Measurements from ENCODE around the gene IGSF11.
"Not testable (repeated sequence)": the region's sequence is repeated elsewhere in the genome, so short reads cannot be mapped to it uniquely, and the experiment has no call there.

IGSF11 gene

DNA sequence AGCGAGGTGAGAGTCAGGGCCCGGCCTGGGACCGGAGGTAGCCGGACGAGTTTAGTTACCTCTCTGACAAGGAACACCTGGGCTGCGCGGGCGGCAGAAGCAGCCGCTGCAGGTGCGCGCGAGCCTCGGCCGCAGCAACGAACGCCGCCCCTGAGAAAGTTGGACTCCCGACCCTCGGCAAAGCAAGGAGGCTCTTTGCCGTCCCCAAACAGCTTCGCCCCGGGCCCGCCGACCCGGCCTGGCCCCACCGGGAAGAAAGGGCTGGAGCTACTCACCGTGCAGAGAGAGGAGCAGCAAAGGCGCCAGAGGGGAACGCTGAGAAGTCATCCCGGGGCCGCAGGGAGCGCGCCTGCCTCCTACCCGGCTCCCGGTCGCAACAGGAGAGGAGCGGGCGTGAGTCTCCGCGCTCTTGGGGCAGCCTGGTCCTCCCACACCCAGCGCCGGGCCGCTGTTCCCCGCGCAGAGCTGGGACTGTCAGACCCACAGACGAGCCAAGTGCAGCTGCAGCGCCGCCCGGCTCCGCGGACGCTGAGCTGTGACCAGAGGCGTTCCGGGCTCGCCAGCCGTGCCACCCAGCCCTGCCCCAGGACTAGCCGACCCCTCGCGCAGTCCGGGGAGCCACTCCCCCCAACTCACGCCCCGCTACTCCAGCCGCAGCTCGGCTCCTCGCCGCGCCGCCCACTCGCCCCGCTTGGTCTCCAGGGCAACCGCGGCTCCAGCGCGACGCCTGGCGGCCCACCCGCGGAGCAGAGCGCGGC, at the start of gene IGSF11:
Gene IGSF11, minus strand, starts transcription at position 591 of the 758 bp plus-strand sequence. Its CDS starts 264 bp downstream, at position 327.
- peak; percentile 36 to 55 for DNase-seq

DNA sequence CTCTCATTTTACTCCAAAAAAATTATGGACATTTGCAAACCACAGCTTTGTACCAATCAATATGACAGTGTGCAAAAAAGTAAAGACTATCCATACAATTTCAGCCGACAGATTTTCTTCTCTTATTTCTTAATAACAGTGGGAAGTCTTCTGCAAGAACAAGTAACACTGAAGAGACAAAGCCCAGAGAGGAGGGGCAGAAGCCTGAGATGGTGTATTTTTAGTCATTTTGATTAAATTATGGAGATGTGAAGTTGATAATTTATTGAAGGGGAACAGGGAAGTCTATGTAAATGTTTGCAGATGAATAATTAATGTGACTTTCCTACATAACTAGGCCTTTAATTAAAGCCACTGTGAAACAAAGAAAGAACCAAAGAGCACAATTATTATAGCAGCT, 45.7 kb upstream of the IGSF11 start:
- no peak for DNase-seq

DNA sequence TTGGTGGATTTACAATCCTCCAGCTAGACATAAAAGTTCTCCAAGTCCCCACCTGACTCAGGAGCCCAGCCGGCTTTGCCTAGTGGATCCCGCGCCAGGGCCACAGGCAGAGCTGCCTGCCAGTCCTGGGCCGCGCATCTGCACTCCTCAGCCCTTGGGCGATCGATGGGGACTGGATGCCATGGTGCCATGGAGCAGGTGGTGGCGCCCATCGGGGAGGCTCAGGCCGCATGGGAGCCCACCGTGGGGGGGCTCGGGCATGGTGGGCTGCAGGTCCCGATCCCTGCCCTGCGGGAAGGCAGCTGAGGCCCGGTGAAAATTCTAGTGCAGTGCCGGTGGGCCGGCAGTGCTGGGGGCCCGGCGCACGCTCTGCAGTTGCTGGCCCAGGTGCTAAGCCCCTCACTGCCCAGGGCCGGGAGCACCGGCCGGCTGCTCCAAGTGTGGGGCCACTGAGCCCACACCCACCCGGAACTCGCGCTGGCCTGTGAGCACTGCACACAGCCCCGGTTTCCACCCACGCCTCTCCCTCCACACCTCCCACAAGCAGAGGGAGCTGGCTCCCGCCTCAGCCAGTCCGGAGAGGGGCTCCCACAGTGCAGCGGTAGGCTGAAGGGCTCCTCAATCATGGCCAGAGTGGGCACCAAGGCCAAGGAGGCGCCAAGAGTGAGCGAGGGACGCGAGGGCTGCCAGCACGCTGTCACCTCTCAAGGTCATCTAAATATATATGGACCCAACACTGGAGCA, 38.8 kb upstream of the IGSF11 start:
- no peak for DNase-seq

- not testable (repeated sequence) for DNase-seq
Observed at GRCh38 chr3:119072451-119072850, 37.8 kb upstream of the IGSF11 start.

DNA sequence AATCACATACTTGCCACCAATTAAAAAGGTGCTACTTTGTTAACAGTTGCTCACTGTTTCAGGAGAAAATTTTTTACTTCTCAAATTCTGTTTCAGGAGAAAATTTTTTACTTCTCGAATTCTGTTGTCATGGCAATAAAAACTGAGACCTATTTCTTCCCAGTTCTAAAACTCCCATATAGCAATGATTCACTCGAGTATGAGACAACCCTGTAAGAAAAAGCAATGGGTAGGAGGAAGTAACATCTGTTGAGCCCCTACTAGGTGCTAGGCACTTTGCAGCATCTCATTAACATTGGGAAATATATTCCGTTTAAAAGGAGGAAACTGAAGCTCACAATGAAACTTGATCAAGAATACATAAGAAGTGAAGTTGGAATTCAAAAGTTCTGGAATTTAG, 35.1 kb upstream of the IGSF11 start:
- DNase-seq: no peak

DNA sequence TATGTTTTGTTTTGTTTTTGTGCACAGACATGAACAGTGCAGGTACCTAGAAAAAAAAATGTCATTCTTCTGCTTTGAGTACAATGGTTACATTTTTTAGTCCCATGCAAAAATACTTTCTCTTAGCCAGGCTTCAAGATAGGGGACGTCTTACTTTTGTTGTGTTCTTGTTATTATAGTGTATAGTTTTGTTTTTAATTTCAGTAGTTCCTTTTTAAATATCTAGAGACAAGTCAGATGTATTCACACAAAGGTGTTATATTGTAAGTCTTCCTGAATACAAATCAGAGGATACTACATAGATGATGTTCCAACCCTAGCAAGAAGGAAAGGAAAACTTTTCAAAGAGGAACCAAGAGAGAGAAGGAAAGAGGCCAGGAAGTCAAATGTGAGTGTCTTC, 28.8 kb upstream of the IGSF11 start:
- DNase-seq: no peak

- no peak for DNase-seq
Observed at GRCh38 chr3:119062892-119063291, 28.2 kb upstream of the IGSF11 start.

DNA sequence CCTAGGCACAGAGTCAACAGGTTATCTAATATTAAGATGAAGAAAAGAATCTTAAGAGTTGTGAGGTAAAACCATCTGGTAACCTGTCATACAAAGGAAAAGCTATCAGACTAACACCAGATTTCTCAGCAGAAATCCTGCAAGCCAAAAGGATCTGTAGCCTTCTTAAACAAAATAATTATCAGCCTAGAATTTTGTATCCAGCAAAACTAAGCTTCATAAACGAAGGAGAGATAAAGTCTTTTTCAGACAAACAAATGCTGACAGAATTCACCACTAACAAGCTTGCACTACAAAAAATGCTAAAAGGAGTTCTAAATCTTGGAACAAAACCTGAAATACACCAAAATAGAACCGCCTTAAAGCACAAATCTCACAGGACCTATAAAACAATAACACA, 9.9 kb upstream of the IGSF11 start:
- DNase-seq: no peak

- no peak for DNase-seq
Observed at GRCh38 chr3:119042162-119042561, 7.5 kb upstream of the IGSF11 start.

GRCh38 chr3:119035014-119035346, 334 bp upstream of the IGSF11 start:
- DNase-seq: peak in 1 of 2 experiments; percentile 35

DNA sequence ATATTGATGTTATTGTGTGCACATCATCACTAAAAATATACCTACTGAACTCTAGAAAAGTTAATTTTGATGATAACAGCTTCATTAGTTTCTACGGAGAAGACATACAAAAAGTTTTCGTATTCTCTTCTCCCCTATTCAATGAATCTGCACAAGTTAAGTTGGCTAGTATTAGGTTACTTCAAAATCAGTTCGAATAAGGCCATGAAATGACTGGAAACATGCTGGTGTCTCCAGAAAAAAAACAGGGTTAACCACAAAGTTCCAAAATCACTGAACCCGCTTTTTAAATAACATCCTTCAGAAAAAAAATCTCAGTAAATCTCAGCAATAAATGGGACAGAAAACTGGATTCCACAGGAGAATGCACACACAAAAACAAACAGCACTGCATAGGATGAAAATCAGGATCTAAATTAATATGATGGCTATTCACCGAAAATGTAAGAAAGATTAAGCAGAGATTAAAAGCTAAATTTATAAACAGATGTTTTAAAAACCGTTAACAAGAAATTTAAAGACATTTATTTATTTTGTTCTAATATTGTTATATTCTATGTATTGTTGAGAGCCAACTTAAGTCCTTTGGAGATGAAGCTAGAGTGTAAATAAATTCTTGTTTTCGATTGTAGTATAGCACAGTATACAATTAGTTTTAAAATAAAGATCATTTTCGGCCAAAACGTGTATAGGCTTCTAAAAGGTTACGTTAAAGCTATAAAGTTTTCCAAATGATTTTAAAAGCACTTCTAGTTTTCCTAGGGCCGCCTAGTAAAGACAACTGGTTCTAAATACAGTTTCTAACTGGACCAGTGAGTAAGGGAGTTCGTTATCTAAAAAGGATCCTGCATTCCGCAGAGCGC, 1.0 kb downstream of the IGSF11 start:
- no peak for DNase-seq

- no peak for DNase-seq
Observed at GRCh38 chr3:119025171-119025795, 9.4 kb downstream of the IGSF11 start.

DNA sequence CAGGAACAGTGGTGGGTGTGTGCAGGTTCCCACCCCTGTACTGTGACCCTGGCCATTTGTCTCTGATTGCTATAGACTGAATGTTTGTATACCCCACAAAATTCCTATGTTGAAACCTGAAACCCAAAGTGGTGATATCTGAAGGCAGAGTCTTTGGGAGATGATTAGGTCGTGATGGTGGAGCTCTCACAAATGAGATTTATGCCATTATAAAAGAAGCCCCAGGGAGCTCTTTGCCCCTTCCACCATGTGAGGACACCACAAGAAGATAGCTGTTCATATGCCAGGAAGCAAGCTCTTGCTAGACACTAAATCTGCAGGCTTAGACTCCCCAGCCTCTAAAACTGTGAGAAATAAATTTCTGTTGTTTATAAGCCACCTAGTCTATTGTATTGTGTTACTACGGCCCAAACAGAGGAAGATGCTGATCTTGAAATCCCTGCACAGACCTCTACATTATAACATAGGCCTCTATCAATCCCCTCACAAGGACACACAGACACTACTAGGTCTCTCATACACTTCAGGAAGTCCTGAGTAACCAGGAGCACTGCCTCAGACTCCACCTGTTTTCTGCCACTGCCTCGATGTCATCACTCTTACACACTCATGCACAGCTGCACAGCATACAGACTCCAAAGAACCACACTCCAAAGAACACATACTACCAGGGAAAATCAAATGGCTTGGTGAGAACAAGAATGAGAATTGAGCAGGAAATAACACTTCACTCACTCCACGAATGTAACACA, 14.7 kb downstream of the IGSF11 start:
- no peak for DNase-seq

- DNase-seq: no peak
Observed at GRCh38 chr3:119018690-119019463, 15.8 kb downstream of the IGSF11 start.

DNA sequence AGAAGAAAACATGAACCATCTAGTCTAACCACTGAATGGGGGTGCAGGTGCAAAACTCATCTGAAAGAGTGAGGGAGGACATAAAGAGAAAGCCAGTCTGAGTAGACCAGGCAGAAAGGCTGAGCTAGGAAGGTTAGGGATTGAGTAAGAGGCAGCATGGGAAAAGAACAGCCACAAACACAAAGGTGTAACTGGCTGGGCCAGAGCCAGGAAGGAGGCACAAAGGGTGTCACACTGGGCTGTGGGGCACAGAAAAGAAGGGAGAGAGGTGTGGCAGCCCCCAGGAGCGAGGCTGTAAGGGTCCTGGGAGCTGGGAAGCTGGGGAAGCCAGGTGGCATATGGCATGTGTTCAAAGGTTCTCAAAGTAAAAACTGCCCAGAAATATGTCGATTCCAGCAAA, 18.7 kb downstream of the IGSF11 start:
- no peak for DNase-seq

GRCh38 chr3:119013951-119014350, 20.7 kb downstream of the IGSF11 start:
- no peak for DNase-seq

DNA sequence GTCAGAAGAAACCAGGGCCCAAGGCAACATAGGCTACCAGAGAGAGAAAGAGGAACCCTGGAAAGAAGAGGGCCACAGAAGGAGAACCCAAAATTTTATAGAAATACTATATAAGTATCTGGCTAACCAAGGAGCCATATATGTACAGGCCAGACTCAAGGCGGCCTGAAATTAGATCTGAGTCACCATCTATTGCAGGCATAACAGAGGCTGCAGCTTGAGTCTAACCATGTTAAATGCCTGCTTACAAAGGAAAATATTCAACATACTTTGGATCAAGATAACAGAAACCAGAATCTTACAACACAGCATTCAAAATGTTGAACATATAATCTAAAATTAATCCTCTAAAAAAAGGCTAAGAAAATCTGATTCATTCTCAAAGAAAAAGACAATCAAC, 23.1 kb downstream of the IGSF11 start:
- no peak for DNase-seq

DNA sequence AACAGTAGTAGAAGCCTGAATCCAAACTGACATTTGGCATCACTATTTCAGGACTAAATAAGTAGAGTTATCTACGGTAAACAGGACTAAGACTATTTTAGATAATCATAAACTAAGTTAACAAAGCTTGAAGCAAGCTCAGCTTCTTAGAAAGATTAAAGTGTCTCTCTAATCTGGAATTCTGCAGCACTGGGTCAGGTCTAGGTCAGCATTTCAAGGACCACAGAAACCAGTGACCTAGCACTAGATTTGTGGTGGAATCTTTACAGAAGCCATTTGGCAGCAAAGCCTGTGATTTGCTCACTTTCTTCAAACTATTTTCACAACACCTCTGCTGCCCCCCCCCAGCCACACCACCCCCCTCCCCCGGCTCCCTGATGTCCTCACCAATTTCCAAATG, 37.5 kb downstream of the IGSF11 start:
- DNase-seq: no peak

DNA sequence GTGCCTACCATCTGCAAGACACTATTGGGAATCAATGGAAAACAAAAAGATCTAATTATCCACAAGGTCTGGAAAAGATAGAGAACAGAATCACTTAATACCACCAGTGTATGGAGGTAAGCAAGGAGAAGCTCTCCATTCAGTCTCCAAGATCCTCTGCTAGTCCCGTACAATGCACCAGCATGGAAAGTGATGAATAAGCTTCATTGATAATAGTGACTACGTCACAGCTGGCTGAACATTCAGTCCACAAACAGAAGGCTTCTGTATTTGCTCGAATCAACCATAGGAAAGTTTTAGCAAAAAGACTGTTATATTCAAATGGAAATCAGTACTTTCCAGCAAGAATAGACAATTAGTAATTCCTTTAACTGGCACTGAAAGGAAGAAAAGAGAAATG, 42.9 kb downstream of the IGSF11 start:
- no peak for DNase-seq

DNA sequence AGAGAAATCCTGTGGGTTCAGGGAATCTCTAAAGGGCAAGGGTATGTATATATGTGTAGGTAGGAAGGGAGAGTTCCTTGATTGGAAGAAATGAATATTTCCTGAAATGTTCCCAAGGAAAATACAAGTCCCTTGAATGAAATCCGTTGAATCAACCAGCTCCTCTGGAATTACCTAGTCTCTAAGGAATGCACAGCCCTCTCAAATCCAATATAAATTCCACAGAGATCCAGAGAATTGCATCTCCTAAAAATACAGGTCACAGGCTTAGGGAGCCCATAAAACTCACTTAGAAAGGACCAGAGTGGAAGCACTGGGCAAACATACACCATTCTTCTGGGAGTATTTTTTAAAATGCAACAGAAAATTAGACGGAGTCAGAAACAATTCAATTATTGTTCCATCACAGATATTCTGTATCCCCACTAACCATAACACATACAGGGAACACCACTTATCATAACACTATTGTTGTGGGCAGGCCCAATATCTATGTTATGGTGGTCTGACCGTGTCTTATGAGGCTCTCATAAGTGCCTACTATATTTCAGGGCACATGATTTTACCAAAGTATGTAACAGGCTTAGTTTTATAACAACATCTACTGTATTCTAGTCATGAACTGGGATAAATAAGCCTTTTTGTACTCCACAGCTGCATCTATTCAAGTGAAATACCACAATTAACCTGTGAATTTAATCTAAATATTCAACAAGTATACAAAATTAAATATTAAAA, 43.7 kb downstream of the IGSF11 start:
- no peak for DNase-seq

Measured in Kasumi-1 (cell line).